Measurements from ENCODE around the gene ZC3HAV1.

GRCh38 chr7:139106959-139107358 is 2.6 kb downstream of the ZC3HAV1 start:
- TF ChIP-seq MYC (IDR thresholded peaks at IDR 0.05; ENCODE audit: low read depth, low read length) (no peak), CTCF (IDR thresholded peaks at IDR 0.05; ENCODE audit: low read depth, low read length) (no peak)

All from NB4 (cell line).